Hepatocyte (in vitro differentiated cells): Measurements from ENCODE around the gene RUNX1. TPM values are rescaled to one million over a fixed set of nuclear protein-coding genes. Genes with fewer than 3 reads are reported as not detected.

Experiments used
- DNase-seq: peaks from one replicate; pipeline ENCODE4 v3.0.0-alpha.2; 2016; ENCODE audit warnings: low spot score
- H2AFZ ChIP-seq: fragments of 200-600 bp; sonication (generic); 2 replicates; pipeline ENCODE4 v1.6.0; 2016; ENCODE audit warnings: antibody characterized with exemption, mild to moderate bottlenecking
- H3K27ac ChIP-seq: fragments of 200-600 bp; sonication (generic); 2 replicates; pipeline ENCODE4 v1.5.1; 2016; ENCODE audit warnings: mild to moderate bottlenecking
- H3K27me3 ChIP-seq: fragments of 200-600 bp; sonication (generic); 2 replicates; pipeline ENCODE4 v1.6.1; 2016
- H3K36me3 ChIP-seq: fragments of 200-600 bp; sonication (generic); replicated peaks from 2 replicates; pipeline ENCODE4 v1.5.1; 2016; ENCODE audit warnings: low read depth; ENCODE audit not compliant: insufficient read depth
- H3K4me1 ChIP-seq: fragments of 200-600 bp; sonication (generic); 2 replicates; pipeline ENCODE4 v1.5.1; 2016; ENCODE audit warnings: mild to moderate bottlenecking, moderate library complexity; ENCODE audit not compliant: insufficient read depth
- H3K4me2 ChIP-seq: fragments of 200-600 bp; sonication (generic); 2 replicates; pipeline ENCODE4 v1.6.0; 2016
- H3K4me3 ChIP-seq: fragments of 200-600 bp; sonication (generic); 2 replicates; pipeline ENCODE4 v1.5.1; 2016; ENCODE audit warnings: mild to moderate bottlenecking
- H3K79me2 ChIP-seq: fragments of 200-600 bp; sonication (generic); 2 replicates; pipeline ENCODE4 v1.6.0; 2017; ENCODE audit warnings: mild to moderate bottlenecking
- H3K9me2 ChIP-seq: fragments of 200-600 bp; sonication (generic); replicated peaks from 2 replicates; pipeline ENCODE4 v1.6.0; 2017; ENCODE audit warnings: mild to moderate bottlenecking; ENCODE audit not compliant: insufficient read depth
- H3K9me3 ChIP-seq: fragments of 200-600 bp; sonication (generic); 2 replicates; pipeline ENCODE4 v1.5.1; 2016; ENCODE audit warnings: low read depth, mild to moderate bottlenecking
- H4K20me1 ChIP-seq: fragments of 200-600 bp; sonication (generic); 2 replicates; pipeline ENCODE4 v1.6.0; 2016; ENCODE audit warnings: mild to moderate bottlenecking; ENCODE audit not compliant: insufficient read depth, poor library complexity, severe bottlenecking
- EZH2 ChIP-seq: fragments of 200-600 bp; sonication (generic); IDR thresholded peaks from 2 replicates; pipeline ENCODE4 v1.6.1; 2016; ENCODE audit warnings: antibody characterized with exemption, mild to moderate bottlenecking, borderline replicate concordance
- EZH2phosphoT487 ChIP-seq: fragments of 200-600 bp; sonication (generic); IDR thresholded peaks from one replicate; pipeline ENCODE4 v1.6.1; 2018; ENCODE audit warnings: antibody characterized with exemption, mild to moderate bottlenecking, low read depth, moderate library complexity; ENCODE audit not compliant: unreplicated experiment, severe bottlenecking
- WGBS: methylation state at CpG from one replicate; pipeline ENCODE4 v1.1.6; 2016; ENCODE audit warnings: low lambda C conversion rate; ENCODE audit errors: missing lambda C conversion rate; 5-methylcytosine and 5-hydroxymethylcytosine counted together
- polyA plus RNA-seq: library from polyadenylated mRNA; unstranded; fragments of >200 nt; fragmentation: Nextera tagmentation; extraction: Ambion mirVana; gene quantifications from 2 replicates; pipeline ENCODE4 v1.2.1, GENCODE V29; 2016
- total RNA-seq: library from RNA; depleted of rRNA; stranded (reverse); fragments of >200 nt; gene quantifications from 2 replicates; pipeline ENCODE4 v1.2.3, GENCODE V29; 2014
- TF ChIP-seq, protein P1 (sequence below): fragments of 200-600 bp; sonication (generic); IDR thresholded peaks from 2 replicates; pipeline ENCODE4 v1.5.1; 2016; ENCODE audit warnings: antibody characterized with exemption, mild to moderate bottlenecking; ENCODE audit not compliant: poor library complexity

Gene RUNX1
- total and polyA plus RNA-seq, 2 experiments from 2014 or later: 8.5 to 10.9 TPM

GRCh38 chr21:34928637-34929036 is 120.5 kb downstream of the RUNX1 start:
- Histone ChIP-seq H3K9me2 (no peaks in the 10 kb centered on the region), H3K4me2 (no peak overlapping the region), H3K4me1 (peaks cover 11% of the 10 kb centered on the region), H3K4me3 (no peak overlapping the region), H3K36me3 (no peaks in the 10 kb centered on the region), H3K27ac (no peak overlapping the region), H2AFZ (no peak overlapping the region), H3K27me3 (no peaks in the 10 kb centered on the region), H4K20me1 (no peaks in the 10 kb centered on the region), H3K9me3 (no peaks in the 10 kb centered on the region), H3K79me2 (no peaks in the 10 kb centered on the region)
- 84% methylated on average over 4 of the region's 4 CpGs for WGBS
- no peak for DNase-seq
- TF ChIP-seq EZH2 (no peak), EZH2phosphoT487 (no peak)
- TF ChIP-seq, protein P1, sequence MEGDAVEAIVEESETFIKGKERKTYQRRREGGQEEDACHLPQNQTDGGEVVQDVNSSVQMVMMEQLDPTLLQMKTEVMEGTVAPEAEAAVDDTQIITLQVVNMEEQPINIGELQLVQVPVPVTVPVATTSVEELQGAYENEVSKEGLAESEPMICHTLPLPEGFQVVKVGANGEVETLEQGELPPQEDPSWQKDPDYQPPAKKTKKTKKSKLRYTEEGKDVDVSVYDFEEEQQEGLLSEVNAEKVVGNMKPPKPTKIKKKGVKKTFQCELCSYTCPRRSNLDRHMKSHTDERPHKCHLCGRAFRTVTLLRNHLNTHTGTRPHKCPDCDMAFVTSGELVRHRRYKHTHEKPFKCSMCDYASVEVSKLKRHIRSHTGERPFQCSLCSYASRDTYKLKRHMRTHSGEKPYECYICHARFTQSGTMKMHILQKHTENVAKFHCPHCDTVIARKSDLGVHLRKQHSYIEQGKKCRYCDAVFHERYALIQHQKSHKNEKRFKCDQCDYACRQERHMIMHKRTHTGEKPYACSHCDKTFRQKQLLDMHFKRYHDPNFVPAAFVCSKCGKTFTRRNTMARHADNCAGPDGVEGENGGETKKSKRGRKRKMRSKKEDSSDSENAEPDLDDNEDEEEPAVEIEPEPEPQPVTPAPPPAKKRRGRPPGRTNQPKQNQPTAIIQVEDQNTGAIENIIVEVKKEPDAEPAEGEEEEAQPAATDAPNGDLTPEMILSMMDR: no peak

- H3K36me3 ChIP-seq: no peaks in the 10 kb centered on the region
- H3K9me2 ChIP-seq: no peaks in the 10 kb centered on the region
- 99% methylated on average over 2 of the region's 2 CpGs for WGBS
- no peak overlapping the region for H3K4me3 ChIP-seq
- TF ChIP-seq EZH2: no peak
- TF ChIP-seq, protein P1: no peak
- no peak for TF ChIP-seq EZH2phosphoT487
- H4K20me1 ChIP-seq: no peaks in the 10 kb centered on the region
- H3K27ac ChIP-seq: no peak overlapping the region
- no peak overlapping the region for H3K4me2 ChIP-seq
- H3K79me2 ChIP-seq: no peaks in the 10 kb centered on the region
- DNase-seq: no peak
- no peak overlapping the region for H2AFZ ChIP-seq
- peaks cover 11% of the 10 kb centered on the region for H3K4me1 ChIP-seq
- no peaks in the 10 kb centered on the region for H3K9me3 ChIP-seq
- no peaks in the 10 kb centered on the region for H3K27me3 ChIP-seq
Observed at GRCh38 chr21:34927992-34928391, 121.1 kb downstream of the RUNX1 start.

DNA sequence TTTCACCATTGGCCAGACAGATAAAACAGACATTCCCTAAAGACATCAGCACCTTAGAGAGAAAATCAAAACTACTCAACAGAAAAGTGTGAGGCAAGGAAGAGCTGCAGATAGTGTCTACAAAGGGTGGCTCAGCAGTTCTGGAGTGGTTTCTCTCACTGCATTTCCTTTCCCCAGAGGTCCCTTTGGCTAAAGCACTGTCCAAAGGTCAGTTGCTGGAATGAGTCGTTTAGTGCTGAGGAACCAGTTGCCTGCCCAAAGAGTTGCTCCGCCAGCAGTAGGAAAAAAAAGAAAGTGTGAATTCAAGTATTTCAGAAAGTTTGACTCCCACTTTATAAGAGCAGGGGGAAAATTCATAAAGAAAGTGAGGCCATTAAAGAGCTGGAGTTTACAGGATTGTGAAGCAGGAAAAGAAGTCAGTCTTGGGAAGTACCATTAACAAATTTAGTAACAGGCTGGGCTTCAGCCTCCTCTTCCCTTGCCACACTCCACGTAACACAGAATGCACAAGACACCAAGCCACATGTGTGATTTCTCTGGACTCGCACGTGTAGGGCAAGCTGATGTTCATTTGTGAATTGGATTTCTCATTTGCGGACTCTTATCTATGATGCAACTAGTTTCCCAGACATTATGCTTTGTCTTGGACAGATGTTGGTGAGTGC is 122.2 kb downstream of the RUNX1 start:
- peak; percentile 73 for DNase-seq
- no peaks in the 10 kb centered on the region for H4K20me1 ChIP-seq
- H3K27me3 ChIP-seq: no peaks in the 10 kb centered on the region
- no peaks in the 10 kb centered on the region for H3K79me2 ChIP-seq
- 65% methylated on average over 6 of the region's 6 CpGs for WGBS
- peaks cover 11% of the 10 kb centered on the region for H3K4me1 ChIP-seq
- no peak overlapping the region for H3K4me3 ChIP-seq
- peak overlapping the region; percentile 37 for H3K27ac ChIP-seq
- H3K36me3 ChIP-seq: no peaks in the 10 kb centered on the region
- no peaks in the 10 kb centered on the region for H3K9me2 ChIP-seq
- H3K9me3 ChIP-seq: no peaks in the 10 kb centered on the region
- H2AFZ ChIP-seq: no peak overlapping the region
- no peak for TF ChIP-seq EZH2
- TF ChIP-seq, protein P1: no peak
- TF ChIP-seq EZH2phosphoT487: no peak
- peak overlapping the region; percentile 23 for H3K4me2 ChIP-seq
